Coronary artery (tissue), 2 donors: ENCODE data around the gene APBB2.

ENCODE experiments used
- DNase-seq: peaks from one replicate; pipeline ENCODE4 v3.0.0-alpha.2; 2017; ENCODE audit warnings: low spot score
- H3K27ac ChIP-seq, 2 donors: fragments of 200-600 bp; sonication (generic); one replicate each; pipeline ENCODE4 v1.5.1; 2016 to 2019
- H3K4me3 ChIP-seq: fragments of 200-600 bp; sonication (generic); 2 replicates; pipeline ENCODE4 v1.5.1; 2016; ENCODE audit warnings: mild to moderate bottlenecking, moderate library complexity
- TF ChIP-seq, protein P1 (sequence below): fragments of 200-600 bp; sonication (generic); IDR thresholded peaks from one replicate; pipeline ENCODE4 v1.5.1; 2019; ENCODE audit warnings: antibody characterized with exemption

The APBB2 gene

DNA sequence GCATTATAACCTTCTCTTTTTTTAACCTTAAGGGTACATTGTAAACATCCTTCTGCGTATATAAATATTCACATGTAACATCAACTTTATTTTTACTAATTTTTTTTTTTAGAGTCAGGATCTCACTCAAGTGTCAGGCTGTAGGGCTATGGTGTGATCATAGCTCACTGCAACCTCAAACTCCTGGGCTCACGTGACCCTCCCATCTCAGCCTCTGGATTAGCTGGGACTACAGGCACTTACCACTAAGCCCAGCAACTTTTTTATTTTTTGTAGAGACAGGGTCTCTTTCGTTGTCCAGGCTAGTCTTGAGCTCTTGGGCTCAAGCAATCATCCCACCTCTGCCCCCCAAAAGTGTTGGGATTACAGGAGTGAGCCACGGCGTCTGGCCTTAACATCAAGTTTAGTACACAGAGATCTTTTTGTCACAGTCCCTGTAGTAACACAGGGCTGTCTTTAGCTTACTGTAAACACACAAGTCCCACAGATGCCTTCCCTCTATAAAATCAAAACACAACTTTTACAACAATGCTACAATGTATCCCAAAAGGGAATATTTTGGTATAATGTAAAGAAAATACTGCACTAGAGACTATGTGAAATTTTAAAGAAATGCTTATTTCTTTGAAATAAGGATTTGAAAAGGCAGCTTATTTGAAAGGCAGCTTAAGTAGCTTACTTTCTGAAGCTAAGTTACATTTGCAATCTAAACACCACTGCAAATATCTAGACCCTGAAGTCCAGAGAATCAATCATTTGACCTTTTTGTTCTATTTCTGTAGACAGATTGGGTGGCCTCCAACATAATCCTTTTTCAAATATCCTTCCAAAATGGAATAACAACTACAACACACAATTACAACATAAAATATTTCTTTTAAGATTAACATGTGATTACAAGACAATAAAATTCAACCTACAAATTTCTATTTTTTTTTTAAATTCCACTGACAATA, 116.0 kb downstream of the APBB2 start:
- H3K27ac ChIP-seq = peak overlapping the region in 1 of 2 donors; percentile 32
- TF ChIP-seq, protein P1, sequence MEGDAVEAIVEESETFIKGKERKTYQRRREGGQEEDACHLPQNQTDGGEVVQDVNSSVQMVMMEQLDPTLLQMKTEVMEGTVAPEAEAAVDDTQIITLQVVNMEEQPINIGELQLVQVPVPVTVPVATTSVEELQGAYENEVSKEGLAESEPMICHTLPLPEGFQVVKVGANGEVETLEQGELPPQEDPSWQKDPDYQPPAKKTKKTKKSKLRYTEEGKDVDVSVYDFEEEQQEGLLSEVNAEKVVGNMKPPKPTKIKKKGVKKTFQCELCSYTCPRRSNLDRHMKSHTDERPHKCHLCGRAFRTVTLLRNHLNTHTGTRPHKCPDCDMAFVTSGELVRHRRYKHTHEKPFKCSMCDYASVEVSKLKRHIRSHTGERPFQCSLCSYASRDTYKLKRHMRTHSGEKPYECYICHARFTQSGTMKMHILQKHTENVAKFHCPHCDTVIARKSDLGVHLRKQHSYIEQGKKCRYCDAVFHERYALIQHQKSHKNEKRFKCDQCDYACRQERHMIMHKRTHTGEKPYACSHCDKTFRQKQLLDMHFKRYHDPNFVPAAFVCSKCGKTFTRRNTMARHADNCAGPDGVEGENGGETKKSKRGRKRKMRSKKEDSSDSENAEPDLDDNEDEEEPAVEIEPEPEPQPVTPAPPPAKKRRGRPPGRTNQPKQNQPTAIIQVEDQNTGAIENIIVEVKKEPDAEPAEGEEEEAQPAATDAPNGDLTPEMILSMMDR = no peak
- peak overlapping the region; percentile 30 for H3K4me3 ChIP-seq
- DNase-seq = no peak

DNA sequence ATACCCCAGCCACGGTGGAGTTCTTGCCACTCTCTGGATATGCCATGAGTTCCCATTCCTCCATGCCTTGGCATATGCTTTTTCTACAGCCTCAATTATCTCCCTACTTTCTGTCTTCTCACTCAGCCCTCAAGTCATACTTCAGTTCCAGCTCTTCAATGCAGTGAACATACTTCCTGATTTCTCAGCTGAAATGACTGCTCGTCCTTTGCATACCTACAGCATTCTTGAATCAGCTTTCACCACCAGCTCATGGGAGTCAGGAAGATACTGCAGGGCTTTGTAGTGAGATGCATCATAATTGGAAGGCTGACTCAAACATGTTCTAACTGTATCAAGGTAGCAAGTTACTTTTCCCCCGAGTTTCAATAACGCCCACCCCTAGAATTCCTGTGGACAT, 118.4 kb downstream of the APBB2 start:
- Histone ChIP-seq H3K27ac (no peak overlapping the region), H3K4me3 (no peak overlapping the region)
- DNase-seq = no peak
- TF ChIP-seq, protein P1 = no peak

DNA sequence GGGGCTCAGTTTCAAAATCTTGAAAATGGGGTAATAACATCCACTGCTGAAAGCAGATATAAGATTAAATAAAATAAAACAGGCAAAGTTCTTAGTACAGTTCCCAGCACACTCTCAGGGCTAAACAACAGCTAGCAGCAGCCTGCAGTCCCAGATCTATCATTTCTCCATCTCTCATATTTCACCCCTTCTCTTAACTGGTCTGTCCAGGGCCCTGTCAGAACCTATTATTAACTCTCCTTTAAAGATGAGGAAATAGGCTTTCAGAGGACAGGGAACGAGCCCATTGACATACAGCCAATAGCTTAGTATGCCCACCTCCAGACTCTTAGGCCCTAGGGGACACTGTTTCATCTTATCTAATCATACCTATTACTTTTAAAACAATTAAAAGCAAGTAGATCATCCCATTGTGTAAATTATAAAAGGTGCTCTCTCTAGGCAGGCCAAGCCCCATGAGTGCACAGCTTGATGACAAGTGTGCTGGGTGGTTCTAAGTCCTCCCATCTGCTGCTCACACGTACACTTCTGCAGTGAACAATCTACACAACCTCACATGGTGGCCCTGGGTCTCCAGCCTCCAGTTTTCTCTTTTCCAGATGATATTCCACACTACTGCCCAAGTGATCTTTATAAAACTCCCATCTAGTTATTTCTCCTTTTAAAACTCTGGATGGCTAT, 119.0 kb downstream of the APBB2 start:
- Histone ChIP-seq H3K27ac (peak overlapping the region in 1 of 2 donors; percentile 8), H3K4me3 (no peak overlapping the region)
- TF ChIP-seq, protein P1 = no peak
- DNase-seq = no peak

DNA sequence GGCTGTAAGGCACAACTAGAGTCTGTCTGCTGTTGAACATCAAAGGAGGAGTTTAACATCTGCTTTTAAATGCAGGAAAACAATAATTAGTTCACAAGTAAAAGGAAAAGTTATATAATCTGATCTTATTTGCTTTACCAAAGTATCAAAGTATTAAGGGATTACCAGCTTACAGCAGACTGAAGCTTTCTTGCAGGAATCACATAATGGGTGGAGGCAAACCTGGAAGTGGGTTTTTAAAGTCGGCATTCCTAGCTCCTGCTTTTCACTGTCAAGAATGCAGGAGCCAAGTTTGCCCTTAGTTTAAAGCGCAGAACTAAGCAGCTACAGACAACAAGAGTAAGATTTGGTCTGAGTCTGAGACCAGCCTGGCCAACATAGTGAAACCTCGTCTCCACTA, 122.2 kb downstream of the APBB2 start:
- TF ChIP-seq, protein P1 = no peak
- DNase-seq = no peak
- H3K4me3 ChIP-seq = no peak overlapping the region
- no peak overlapping the region for H3K27ac ChIP-seq

GRCh38 chr4:41081847-41082246, 132.5 kb downstream of the APBB2 start:
- no peak overlapping the region for H3K27ac ChIP-seq
- DNase-seq = no peak
- TF ChIP-seq, protein P1 = no peak

GRCh38 chr4:41080976-41081375, 133.4 kb downstream of the APBB2 start:
- Histone ChIP-seq H3K27ac (no peak overlapping the region), H3K4me3 (no peak overlapping the region)
- TF ChIP-seq, protein P1 = no peak
- no peak for DNase-seq

More at GRCh38 chr4:41081847-41082246, 132.5 kb downstream of the APBB2 start:
- H3K4me3 ChIP-seq = no peak overlapping the region
